K562 treated with DMSO at 1 percent for 4 hours (cell line): ENCODE results near the gene SPNS3. TPM values are rescaled to one million over a fixed set of nuclear protein-coding genes. Genes with fewer than 3 reads are reported as not detected.

Source experiments
- total RNA-seq: library from RNA; unstranded; fragments of 300-600 nt; gene quantifications from 2 replicates; pipeline ENCODE4 v1.2.3, GENCODE V29; 2022; ENCODE audit not compliant: insufficient read depth

SPNS3 gene, protein sequence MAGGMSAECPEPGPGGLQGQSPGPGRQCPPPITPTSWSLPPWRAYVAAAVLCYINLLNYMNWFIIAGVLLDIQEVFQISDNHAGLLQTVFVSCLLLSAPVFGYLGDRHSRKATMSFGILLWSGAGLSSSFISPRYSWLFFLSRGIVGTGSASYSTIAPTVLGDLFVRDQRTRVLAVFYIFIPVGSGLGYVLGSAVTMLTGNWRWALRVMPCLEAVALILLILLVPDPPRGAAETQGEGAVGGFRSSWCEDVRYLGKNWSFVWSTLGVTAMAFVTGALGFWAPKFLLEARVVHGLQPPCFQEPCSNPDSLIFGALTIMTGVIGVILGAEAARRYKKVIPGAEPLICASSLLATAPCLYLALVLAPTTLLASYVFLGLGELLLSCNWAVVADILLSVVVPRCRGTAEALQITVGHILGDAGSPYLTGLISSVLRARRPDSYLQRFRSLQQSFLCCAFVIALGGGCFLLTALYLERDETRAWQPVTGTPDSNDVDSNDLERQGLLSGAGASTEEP
- total RNA-seq = not detected in 2 replicates

GRCh38 chr17:4433515-4434031 is at the start of gene SPNS3:
Gene SPNS3, plus strand, starts transcription at chr17:4433940. Its CDS starts 28 bp downstream, at chr17:4433968.

DNA sequence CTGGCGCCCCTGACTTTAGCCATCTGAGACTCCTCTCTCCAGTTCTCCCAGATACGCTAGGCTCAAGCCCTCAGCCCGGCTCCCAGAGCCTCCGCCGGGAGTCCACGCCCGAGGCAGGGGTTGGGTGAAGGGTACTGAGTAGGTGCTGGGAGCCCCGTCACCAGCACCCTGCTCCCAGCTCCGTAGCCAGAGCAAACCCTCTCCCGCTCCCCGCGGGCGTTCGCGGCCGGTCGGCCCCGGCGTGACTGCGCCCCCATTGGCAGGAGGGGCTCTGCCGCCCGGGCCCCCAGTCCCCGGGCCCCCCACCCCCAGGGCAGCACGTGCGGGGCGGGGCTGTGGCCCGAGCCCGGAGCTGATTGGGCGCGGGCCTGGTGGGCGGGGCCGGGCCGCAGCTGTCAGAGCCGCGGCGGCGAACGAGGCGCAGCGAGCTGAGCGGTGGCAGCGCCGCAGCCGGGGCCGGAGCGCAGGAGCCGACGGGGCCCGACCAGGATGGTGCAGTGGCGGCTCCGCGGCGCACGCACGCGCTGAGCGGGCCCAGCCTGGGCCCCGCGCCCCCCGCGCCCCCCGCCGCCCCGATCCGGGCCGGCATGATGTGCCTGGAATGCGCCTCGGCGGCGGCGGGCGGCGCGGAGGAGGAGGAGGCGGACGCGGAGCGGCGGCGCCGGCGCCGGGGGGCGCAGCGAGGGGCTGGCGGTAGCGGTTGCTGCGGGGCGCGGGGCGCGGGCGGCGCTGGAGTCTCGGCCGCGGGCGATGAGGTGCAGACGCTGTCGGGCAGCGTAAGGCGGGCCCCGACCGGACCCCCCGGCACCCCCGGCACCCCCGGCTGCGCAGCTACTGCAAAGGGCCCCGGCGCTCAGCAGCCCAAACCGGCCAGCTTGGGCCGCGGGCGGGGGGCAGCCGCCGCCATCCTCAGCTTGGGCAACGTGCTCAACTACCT is 65.0 kb downstream of the SPNS3 start, which contains the start of gene SPNS2:
TSS of gene SPNS2 (plus strand) at position 421 of the 937 bp plus-strand sequence. CDS start at position 588, 167 bp downstream.

Other genes with a start within 250 kb of the SPNS3 start
- gene ANKFY1, start 170.0 kb upstream of the SPNS3 start, total RNA-seq = 12.9 and 14.4 TPM in 2 replicates
- gene UBE2G1, start 67.3 kb upstream of the SPNS3 start, total RNA-seq = 31.9 and 44.7 TPM in 2 replicates
- gene SPNS2, start 64.9 kb downstream of the SPNS3 start, total RNA-seq = not detected in 2 replicates
- gene MYBBP1A, start 121.4 kb downstream of the SPNS3 start, total RNA-seq = 14.2 and 18.0 TPM in 2 replicates
- not detected in 2 replicates for gene GGT6, start 126.6 kb downstream of the SPNS3 start, total RNA-seq
- gene SMTNL2, start 150.6 kb downstream of the SPNS3 start, total RNA-seq = not detected in 2 replicates
- not detected in 2 replicates for gene ALOX15, start 207.7 kb downstream of the SPNS3 start, total RNA-seq